IPS-11a (cell line): Measurements from ENCODE around the gene TBCK.

Experiments
- H3K4me3 ChIP-seq: one replicate; pipeline ENCODE4 v1.5.1; 2013; ENCODE audit warnings: low read depth, low read length, control low read depth

TBCK gene

DNA sequence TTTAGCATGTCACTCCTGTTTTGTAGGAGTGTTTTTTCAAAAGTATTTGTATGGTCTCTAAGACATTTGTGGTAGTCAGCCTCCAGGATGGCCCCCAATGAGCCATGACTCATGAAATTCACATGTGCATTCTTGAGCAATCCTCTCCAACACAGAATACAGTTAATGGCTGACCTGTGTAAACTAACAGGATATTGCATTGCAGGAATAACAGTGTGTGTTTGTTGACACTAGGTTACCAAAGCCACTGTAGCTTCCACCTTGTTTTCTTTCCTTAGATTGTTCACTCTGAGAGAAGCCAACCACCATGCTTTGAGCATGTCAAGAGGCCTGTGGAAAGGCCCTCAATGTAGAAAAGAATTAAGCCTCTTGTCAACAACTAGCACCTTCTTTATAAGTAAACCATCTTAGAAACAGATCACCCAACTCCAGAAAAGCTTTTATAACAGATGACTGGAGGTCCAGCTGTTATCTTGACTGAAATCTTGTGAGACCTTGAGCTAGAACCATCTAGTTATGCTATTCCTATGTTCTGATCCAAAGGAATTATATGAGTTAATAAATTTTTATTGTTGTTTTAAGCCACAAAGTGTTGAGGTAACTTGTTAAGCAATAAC, 28.5 kb downstream of the TBCK start:
- H3K4me3 ChIP-seq: no peak overlapping the region

DNA sequence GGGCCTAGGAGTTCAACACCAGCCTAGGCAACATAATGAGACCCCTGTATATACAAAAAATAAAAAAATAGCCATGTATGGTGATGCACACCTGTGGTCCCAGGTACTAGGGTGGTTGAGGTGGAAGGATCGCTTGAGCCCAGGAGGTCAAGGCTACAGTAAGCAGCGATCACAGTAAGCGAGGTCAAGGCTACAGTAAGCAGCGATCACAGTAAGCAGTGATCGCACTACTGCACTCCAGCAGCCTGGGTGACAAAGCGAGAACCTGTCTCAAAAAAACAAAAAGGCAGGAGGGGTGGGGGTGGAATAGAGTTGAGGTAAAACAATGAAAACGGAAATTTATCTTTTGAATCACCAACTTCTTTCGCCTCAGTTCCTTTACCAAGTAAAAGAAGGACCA, 29.4 kb downstream of the TBCK start:
- H3K4me3 ChIP-seq: no peak overlapping the region

DNA sequence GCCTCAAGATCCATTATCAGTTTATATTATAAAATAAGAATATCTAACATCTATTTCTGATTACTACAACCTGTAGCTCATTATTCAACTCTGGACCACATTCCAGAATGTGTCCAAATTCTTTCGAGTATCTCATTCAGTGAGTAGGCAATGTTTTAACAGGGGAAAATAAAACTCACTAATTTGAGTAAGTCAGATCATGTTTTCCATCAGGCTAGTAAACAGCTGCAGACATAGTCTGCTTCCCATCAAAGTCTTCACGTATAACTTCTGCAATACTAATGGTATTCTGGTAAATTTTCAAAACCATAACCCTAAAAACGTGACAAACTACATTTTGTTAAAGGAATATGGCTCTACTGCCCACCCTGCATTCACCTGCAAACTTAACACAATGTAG, 31.8 kb downstream of the TBCK start:
- H3K4me3 ChIP-seq: no peak overlapping the region

DNA sequence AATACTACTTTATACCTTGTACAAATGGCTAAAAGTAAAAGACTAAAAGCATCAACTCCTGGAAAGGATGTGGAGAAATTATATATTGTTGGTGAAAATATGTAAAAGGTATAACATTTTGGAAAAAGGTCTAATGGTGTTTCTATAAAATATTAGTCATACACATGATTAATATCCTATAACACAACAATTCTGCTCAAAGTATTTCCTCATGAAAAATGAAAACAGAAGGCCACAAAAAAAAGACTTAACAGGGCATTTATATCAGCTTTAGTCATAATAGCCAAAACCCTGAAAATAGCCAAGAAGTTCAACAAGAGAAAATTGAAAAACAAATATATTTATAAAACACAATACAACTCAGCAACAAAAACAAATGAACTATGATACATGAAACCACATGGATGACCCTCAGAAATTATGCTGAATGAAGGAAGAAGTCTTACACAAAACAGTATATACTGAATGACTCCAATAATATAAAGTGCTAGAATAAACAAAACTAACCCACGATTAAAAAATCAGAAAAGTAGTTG, 38.8 kb downstream of the TBCK start:
- H3K4me3 ChIP-seq: no peak overlapping the region

DNA sequence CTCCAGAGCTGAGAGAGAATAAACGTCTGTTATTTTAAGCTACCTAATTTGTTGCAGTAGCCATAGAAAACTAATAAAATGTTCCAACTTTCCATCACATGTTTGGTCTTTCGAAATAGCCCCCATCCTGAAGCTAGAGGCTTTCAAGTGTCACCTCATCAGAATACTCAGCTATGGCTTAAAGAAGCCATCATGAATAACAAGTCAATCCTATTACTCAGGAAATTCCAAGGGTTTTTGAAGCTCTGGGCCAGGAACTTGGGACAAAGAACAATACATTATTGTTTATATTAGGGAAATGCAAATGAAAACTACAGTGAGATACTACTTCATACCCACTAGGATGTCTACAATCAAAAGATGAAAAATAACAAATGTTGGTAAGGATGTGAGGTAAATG, 42.2 kb downstream of the TBCK start:
- no peak overlapping the region for H3K4me3 ChIP-seq

DNA sequence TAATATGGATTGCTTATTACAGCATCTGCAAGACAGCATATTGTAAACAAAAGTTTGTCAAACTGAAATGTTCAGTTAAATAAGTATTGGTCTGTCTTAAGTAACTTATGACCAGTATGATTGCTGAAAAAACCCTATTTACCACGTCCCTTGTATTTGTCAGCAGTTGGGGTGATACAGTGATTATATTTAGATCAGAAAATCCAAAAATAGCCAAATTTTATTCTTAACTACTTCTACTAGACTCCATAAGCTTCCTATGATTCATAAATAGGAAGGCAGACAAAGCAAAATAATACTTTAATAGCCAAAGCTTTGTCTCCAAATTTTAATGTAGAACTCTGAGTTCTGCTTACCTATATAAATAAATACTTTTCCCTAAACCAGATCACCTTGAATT, 45.3 kb downstream of the TBCK start:
- no peak overlapping the region for H3K4me3 ChIP-seq

GRCh38 chr4:106269711-106270110, 46.3 kb downstream of the TBCK start:
- no peak overlapping the region for H3K4me3 ChIP-seq

DNA sequence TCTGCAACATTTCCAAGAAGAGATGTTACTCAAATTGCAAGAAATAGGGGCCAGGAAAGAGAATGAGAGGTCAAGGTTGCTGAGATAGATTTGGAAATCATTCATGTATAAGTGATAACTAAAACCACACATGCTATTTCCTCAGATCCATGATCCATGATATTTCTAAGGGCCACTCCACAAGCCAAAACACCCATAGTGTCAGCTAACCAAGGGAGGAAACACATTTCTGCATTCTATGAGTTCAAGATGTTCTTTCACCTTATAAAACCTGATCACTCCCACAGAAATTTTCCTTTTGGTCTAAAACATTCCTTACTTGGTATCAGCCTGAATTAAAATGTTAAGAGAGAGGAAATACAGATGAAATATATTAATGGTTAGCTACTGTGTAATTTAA, 47.2 kb downstream of the TBCK start:
- H3K4me3 ChIP-seq: no peak overlapping the region

DNA sequence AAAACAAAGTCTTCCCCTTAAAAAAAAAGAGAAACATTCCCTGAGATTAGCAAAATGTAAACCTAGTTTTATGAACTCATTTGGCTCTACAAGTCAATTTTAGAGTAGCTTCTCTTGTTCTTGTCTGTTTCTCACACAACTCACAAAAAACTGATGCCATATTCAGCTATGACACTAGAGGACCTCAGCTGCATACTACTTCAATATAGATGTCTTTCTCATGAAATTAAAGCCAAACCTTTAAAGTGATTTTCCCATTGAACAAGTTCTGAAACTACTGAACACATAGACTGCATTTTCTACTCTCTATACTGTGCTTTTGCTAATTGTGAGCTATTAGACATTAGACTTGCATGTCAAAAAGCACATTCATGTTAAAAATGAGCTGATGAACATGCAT, 49.8 kb downstream of the TBCK start:
- no peak overlapping the region for H3K4me3 ChIP-seq

DNA sequence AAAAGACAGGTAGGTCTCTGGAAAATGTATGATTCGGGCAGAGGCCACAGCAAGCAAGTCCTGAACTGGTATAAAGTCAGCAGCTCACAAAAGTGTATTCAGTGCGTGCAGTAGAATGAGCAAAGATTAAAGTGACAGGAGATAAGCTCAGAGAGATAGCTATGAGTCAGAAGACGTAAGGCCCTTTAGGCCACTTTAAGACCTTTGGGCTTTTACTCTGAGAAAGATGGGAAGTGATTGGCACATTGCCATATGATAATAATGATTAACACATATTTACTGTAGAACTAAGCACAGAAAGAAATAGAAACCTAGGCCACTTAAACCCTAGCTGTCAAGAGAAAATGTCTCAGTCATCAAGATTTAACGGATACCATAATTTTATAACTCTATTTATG, 51.7 kb downstream of the TBCK start:
- no peak overlapping the region for H3K4me3 ChIP-seq

DNA sequence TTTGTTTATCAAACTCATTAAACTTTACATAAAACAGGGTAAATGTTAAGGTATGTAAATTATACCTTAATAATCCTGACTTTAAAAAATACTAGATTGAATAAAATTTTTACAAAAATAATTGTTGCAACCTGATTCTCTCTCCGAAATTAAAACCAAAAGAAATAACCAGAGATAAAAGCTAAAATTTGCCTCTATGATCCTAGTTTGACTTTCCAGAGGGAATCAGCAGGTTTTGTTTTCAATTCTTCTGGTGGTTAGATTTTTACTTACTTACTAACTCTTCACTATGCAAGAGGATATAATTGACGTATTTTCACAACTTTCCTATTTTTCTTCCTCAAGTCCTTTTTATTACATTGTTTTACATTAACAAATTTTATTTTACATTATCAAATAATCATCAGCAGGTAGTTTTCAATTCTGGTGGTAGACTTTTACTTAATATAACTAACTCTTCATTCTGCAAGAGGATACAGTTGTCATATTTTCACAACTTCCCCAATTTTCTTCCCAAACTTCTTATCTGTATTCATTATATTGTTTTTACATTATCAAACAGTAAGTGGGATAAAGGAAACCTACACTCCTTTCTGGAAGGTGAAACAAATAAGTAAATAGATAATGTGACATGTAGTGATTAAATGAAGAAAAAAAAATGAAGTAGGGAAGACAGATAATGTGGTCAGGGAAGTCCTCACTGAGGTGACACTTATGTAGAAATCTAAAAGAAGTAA, 52.2 kb downstream of the TBCK start:
- no peak overlapping the region for H3K4me3 ChIP-seq

- H3K4me3 ChIP-seq: no peak overlapping the region
These were observed 54.0 kb downstream of the TBCK start for GRCh38 chr4:106261980-106262379.

DNA sequence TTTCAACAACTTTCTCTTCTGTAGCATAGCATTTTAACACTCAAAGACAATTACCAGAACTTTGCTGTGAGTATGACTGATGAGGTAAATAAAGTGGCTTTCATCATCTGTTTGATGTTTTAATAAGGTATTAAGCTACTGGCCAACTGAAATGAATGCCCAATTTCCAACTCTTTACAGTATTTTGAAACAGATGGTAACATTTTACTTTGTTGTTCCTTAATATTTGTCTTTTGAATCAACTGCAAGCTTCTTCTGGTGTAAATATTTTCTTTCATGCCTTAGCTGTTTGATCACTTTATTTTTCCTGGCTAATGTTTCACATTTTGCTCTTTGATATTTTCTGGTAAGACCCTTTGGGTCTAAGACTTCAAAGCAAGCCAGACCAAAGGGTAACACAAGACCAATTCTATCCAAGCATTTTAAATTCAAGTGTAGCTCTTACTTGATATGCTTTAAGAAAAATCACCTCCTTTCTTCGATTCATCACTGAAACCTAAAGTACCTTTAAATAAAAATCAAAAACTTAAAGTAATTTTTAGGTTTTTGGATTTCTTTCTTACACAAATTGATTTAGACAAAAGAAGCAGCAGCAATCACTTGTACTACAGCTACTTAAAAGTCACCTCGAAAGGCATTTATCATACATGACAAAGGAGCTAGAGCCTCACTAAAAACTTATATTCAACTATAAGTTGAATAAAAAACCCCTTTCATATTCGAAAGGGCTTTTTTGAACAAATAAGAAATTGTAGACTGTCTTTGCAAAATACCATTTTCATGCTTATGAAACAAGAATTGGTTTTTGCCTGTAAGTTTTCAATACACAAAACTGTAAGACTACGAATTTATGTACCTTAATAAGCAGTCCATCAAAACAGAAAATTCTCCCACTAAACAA, 57.6 kb downstream of the TBCK start:
- H3K4me3 ChIP-seq: no peak overlapping the region

DNA sequence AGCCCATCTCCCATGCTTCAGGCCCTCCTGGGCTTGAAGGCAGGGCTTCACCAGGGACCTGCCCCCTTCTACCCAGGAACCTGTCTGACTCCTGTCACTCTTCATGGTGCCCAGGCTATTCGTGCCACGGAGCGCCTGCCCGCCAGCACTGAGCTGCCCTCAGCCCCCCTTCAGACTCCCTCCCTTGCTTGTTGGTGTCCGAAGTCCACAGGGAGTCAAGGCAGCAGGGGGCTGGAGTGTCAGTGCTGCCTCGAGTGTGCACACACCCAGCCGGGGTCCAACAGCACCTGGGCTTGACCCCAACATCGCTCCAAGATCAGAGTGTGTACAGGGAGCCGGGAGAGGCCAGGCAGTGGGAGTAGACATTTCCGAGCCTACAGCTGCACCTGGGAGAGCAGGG, 59.8 kb downstream of the TBCK start:
- no peak overlapping the region for H3K4me3 ChIP-seq

DNA sequence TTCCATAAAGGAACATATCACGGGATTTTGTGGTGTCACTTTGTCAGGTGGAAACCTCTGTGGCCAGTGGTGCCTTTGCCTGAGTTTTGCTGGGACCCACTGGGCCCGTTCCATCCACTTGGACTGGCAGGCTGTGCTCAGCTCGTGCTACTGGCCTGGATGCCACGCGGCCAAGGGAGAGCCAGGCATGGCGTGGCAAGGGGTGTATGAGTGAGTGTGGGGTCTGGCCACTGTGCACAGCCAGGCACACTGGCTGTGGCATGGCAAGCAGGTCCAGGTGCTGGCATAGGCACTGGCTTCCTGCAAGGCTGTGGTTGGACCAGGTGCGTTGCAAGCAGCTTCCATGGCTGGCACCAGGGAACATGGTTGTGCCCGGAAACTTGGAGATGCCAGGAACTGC, 60.8 kb downstream of the TBCK start:
- no peak overlapping the region for H3K4me3 ChIP-seq

DNA sequence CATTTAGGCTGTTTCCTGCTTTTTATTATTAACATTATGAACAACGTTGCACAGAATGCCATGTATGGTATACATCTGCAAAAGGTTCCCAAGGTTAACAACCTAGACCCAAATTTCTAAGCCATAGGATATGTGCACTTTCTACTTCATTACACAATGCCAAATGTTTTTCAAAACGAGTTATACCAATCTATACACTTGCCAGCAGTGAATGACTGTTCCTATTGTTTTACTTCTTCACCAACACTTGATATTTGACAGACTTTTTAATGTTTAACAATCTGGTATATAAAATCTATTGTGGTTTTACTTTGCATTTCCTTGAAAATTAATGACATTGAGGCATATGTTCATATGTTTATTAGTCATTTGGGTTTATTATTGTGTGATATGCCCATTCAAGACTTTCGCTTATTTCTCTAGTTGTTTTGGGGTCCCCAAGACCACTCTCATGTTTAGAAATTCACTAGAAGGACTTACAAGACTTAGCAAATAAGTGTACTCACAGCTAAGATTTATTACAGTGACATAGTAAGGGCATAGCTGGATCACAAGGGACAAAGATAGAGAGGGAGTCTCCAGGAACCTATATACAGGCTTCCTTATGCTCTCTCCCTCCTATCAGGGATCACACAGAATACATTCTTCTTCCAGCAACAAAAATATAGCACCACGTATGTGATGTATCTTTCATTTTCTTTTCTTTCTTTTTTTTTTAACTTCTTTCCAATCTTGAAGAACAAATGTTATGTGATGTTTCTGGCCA, 62.5 kb downstream of the TBCK start:
- H3K4me3 ChIP-seq: no peak overlapping the region

GRCh38 chr4:106247600-106247999, 68.4 kb downstream of the TBCK start:
- no peak overlapping the region for H3K4me3 ChIP-seq

DNA sequence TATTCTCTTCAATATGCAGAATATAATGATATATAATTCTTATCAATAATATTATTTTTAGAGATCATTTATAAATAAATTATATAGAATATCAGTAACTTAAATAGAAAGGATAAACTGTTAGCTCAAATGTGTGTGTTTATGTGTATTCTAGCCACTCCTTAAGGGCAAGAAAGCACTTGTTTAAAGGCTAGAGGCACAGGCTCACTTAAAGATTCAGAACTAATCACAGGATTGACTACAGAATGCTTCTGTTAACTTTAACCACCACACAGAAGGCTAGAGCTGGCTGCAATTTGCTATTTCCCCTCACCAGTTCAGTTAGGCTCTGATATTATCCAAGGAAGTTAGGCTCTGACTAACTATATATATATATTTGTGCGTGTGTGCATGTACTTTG, 69.6 kb downstream of the TBCK start:
- H3K4me3 ChIP-seq: no peak overlapping the region

GRCh38 chr4:106245176-106245575, 70.8 kb downstream of the TBCK start:
- H3K4me3 ChIP-seq: no peak overlapping the region

GRCh38 chr4:106240699-106241098, 75.3 kb downstream of the TBCK start:
- no peak overlapping the region for H3K4me3 ChIP-seq
